CD14-positive monocyte (primary cell): Measurements from ENCODE around the gene SPATS2L. TPM values are rescaled to one million over a fixed set of nuclear protein-coding genes. Genes with fewer than 3 reads are reported as not detected.

Source experiments
- DNase-seq, 3 donors: peaks; one replicate each; pipeline ENCODE4 v3.0.0-alpha.2; 2011 to 2022
- H2AFZ ChIP-seq: 2 replicates; pipeline ENCODE4 v1.6.0; 2012; ENCODE audit warnings: mild to moderate bottlenecking, low read depth, low read length, inconsistent platforms; ENCODE audit not compliant: insufficient read depth, poor library complexity, severe bottlenecking
- H3K27ac ChIP-seq, 2 donors: 1 replicate in 1 of 2; 2 replicates in 1 of 2; pipeline ENCODE4 v1.5.1; 2012 to 2013; ENCODE audit warnings: low read length in 2 of 2, control low read depth in 1 of 2, inconsistent platforms in 1 of 2, low read depth in 1 of 2, mild to moderate bottlenecking in 1 of 2
- H3K27me3 ChIP-seq, 2 donors: one replicate each; pipeline versions ENCODE4 v1.6.0 to v1.6.1; 2011 to 2013; ENCODE audit warnings: low read length in 2 of 2; ENCODE audit not compliant: control insufficient read depth in 2 of 2, insufficient read depth in 2 of 2
- H3K36me3 ChIP-seq, 2 donors: replicated peaks in 1 of 2; 1 replicate in 1 of 2; 2 replicates in 1 of 2; pipeline versions ENCODE4 v1.5.1 to v1.6.1; 2012 to 2013; ENCODE audit warnings: low read length in 2 of 2, control low read depth in 1 of 2, inconsistent platforms in 1 of 2, mild to moderate bottlenecking in 1 of 2; ENCODE audit not compliant: insufficient read depth in 2 of 2, control insufficient read depth in 1 of 2
- H3K4me1 ChIP-seq, 2 donors: 1 replicate in 1 of 2; 2 replicates in 1 of 2; pipeline versions ENCODE4 v1.5.1 to v1.6.1; 2012 to 2013; ENCODE audit warnings: low read length in 2 of 2, control low read depth in 1 of 2, inconsistent platforms in 1 of 2, mild to moderate bottlenecking in 1 of 2, moderate library complexity in 1 of 2; ENCODE audit not compliant: insufficient read depth in 2 of 2, control insufficient read depth in 1 of 2
- H3K4me2 ChIP-seq: replicated peaks from 2 replicates; pipeline ENCODE3; 2012; ENCODE audit warnings: low read length, moderate library complexity, mild to moderate bottlenecking; ENCODE audit not compliant: poor library complexity, severe bottlenecking; ENCODE audit errors: extremely low read depth
- H3K4me3 ChIP-seq, 3 experiments: fragments of 200-600 bp in 1 of 3; sonication (generic) in 1 of 3; replicated peaks in 1 of 3; 1 replicate in 2 of 3; 2 replicates in 1 of 3; pipeline ENCODE4 v1.5.1; 2011 to 2013; ENCODE audit warnings: low read length in 3 of 3, mild to moderate bottlenecking in 3 of 3, control low read depth in 2 of 3, low read depth in 2 of 3, inconsistent platforms in 1 of 3, moderate library complexity in 1 of 3
- H3K79me2 ChIP-seq: 2 replicates; pipeline ENCODE4 v1.6.0; 2012; ENCODE audit warnings: mild to moderate bottlenecking, control low read depth, inconsistent platforms, low read length, moderate library complexity; ENCODE audit not compliant: insufficient read depth
- H3K9ac ChIP-seq: 2 replicates; pipeline ENCODE4 v1.6.0; 2017; ENCODE audit warnings: low read length, mild to moderate bottlenecking; ENCODE audit not compliant: insufficient read depth, poor library complexity, severe bottlenecking
- H3K9me3 ChIP-seq, 2 donors: replicated peaks in 1 of 2; 1 replicate in 1 of 2; 2 replicates in 1 of 2; pipeline versions ENCODE4 v1.5.1 to v1.6.1; 2012 to 2013; ENCODE audit warnings: low read length in 2 of 2, control low read depth in 1 of 2; ENCODE audit not compliant: control insufficient read depth in 1 of 2, insufficient read depth in 1 of 2
- H4K20me1 ChIP-seq: 2 replicates; pipeline ENCODE4 v1.6.0; 2012; ENCODE audit warnings: mild to moderate bottlenecking, low read length, control low read depth, moderate library complexity; ENCODE audit not compliant: insufficient read depth
- H3K27ac Mint-ChIP-seq, 7 donors: one replicate each; pipeline ENCODE4 v1.8.0; 2020; ENCODE audit warnings: mild to moderate bottlenecking in 7 of 7, mixed read lengths in 7 of 7, moderate library complexity in 6 of 7, inconsistent platforms in 2 of 7
- H3K27me3 Mint-ChIP-seq, 3 donors: one replicate each; pipeline ENCODE4 v1.8.0; 2021 to 2022; ENCODE audit warnings: low read depth in 3 of 3, mild to moderate bottlenecking in 3 of 3, mixed read lengths in 3 of 3, moderate library complexity in 3 of 3, inconsistent platforms in 1 of 3
- H3K36me3 Mint-ChIP-seq, 2 donors: one replicate each; pipeline ENCODE4 v1.8.0; 2020; ENCODE audit warnings: mixed read lengths in 2 of 2, inconsistent platforms in 1 of 2, mild to moderate bottlenecking in 1 of 2
- H3K4me1 Mint-ChIP-seq: one replicate; pipeline ENCODE4 v1.8.0; 2020; ENCODE audit warnings: mild to moderate bottlenecking, mixed read lengths
- H3K4me3 Mint-ChIP-seq, 2 donors: one replicate each; pipeline ENCODE4 v1.8.0; 2020; ENCODE audit warnings: mild to moderate bottlenecking in 2 of 2, mixed read lengths in 2 of 2, moderate library complexity in 1 of 2
- H3K9me3 Mint-ChIP-seq, 7 donors: one replicate each; pipeline ENCODE4 v1.8.0; 2020 to 2022; ENCODE audit warnings: mixed read lengths in 7 of 7, mild to moderate bottlenecking in 6 of 7, moderate library complexity in 6 of 7, inconsistent platforms in 2 of 7
- WGBS: methylation state at CpG from one replicate; pipeline ENCODE4 v1.1.5; 2013; ENCODE audit warnings: missing lambda C conversion rate; ENCODE audit not compliant: insufficient coverage; 5-methylcytosine and 5-hydroxymethylcytosine counted together
- intact Hi-C, 2 donors: fragments of 100-400 bp; cut with micrococcal nuclease; formaldehyde crosslinking; loops; one replicate each; pipeline versions ENCODE4 v1.15.0 to v1.15.1; 2023
- polyA plus RNA-seq, 3 donors: library from polyadenylated mRNA; depleted of rRNA in 1 of 3; unstranded in 2 of 3; stranded (reverse) in 1 of 3; fragments of 300-500 nt in 2 of 3; fragments of >200 nt in 1 of 3; fragmentation: Illumina TruSeq in 2 of 3; gene quantifications; 1 replicate in 2 of 3; 2 replicates in 1 of 3; pipeline ENCODE4 v1.2.3, GENCODE V29; 2012 to 2021
- TF ChIP-seq, protein P1 (sequence below): fragments of 200-600 bp; IDR thresholded peaks from one replicate; pipeline ENCODE4 v1.8.0; 2022; ENCODE audit warnings: antibody characterized with exemption, mild to moderate bottlenecking

Gene SPATS2L
- polyA plus RNA-seq, 3 donors, result 2.7 to 5.2 (median 3.2) TPM

DNA sequence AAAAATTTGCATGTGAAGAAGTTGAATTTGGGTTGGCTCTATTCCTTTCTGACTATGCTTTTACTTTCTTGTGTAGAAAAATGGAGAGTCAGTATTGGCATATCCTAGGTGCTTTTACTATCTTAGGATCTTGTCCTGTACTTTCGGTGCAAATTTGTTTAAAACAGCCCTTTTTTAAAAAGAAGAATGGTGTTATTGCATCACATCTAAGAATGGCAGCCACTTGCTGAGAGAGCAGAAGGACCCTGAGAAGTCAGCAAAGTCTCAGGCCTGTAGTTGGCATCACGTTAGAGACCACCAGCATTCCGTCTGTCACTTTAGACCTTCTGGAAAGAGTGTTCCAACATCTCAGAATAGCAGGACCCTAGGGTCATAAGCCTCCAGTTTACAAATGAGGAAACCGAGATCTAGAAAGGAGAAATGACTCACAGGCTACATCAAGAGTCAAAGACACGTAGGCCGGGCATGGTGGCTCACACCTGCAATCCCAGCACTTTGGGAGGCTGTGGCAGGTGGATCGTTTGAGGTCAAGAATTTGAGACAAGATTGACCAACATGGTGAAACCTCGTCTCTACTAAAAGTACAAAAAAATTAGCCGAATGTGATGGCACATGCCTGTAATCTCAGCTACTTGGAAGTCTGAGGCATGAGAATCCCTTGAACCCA lies 42.5 kb downstream of the SPATS2L start:
- TF ChIP-seq, protein P1, sequence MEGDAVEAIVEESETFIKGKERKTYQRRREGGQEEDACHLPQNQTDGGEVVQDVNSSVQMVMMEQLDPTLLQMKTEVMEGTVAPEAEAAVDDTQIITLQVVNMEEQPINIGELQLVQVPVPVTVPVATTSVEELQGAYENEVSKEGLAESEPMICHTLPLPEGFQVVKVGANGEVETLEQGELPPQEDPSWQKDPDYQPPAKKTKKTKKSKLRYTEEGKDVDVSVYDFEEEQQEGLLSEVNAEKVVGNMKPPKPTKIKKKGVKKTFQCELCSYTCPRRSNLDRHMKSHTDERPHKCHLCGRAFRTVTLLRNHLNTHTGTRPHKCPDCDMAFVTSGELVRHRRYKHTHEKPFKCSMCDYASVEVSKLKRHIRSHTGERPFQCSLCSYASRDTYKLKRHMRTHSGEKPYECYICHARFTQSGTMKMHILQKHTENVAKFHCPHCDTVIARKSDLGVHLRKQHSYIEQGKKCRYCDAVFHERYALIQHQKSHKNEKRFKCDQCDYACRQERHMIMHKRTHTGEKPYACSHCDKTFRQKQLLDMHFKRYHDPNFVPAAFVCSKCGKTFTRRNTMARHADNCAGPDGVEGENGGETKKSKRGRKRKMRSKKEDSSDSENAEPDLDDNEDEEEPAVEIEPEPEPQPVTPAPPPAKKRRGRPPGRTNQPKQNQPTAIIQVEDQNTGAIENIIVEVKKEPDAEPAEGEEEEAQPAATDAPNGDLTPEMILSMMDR, result no peak
- Histone ChIP-seq H3K4me2 (no peak overlapping the region), H2AFZ (no peak overlapping the region), H3K36me3 (no peaks in the 10 kb centered on the region), H3K27ac (no peak overlapping the region), H3K27me3 (no peaks in the 10 kb centered on the region), H3K9me3 (no peaks in the 10 kb centered on the region), H4K20me1 (no peaks in the 10 kb centered on the region), H3K9ac (no peak overlapping the region), H3K4me1 (no peaks in the 10 kb centered on the region), H3K79me2 (no peaks in the 10 kb centered on the region), H3K4me3 (no peak overlapping the region)
- Mint-ChIP-seq H3K9me3 (no peaks in the 10 kb centered on the region), H3K4me1 (no peaks in the 10 kb centered on the region), H3K27me3 (peaks cover 0 to 2% (median 0%) of the 10 kb centered on the region in 3 donors), H3K4me3 (no peak overlapping the region), H3K36me3 (peaks cover 0 to 7% of the 10 kb centered on the region in 2 donors), H3K27ac (no peak overlapping the region)
- WGBS, result 98% methylated on average over 4 of the region's 9 CpGs
- intact Hi-C loops, result no loop called here
- DNase-seq, result no peak

DNA sequence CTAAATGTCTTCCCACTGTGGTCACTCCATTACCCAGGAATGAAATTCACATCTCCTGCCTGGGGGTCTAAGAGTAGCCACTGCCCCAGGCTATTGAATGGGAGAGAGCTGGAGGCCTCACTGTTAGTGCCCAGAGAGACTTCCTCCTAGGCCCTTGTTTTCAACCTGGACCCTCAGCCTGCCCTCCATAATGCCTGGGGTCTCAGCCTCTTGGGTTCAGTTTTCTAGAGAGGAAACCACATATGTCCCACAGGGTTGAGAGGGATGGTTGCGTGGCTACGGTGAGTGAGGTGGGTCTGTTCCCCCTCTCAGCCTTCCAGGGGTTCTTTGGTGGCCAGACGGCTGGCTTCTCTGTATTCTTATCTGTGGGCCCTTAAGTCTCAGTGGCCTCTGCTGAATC lies 43.4 kb downstream of the SPATS2L start:
- Mint-ChIP-seq H3K9me3 (no peaks in the 10 kb centered on the region), H3K4me3 (no peak overlapping the region), H3K27ac (peak overlapping the region in 2 of 7 donors; percentile 21 to 55), H3K4me1 (no peaks in the 10 kb centered on the region), H3K36me3 (peaks cover 0 to 7% of the 10 kb centered on the region in 2 donors), H3K27me3 (peaks cover 0 to 2% (median 0%) of the 10 kb centered on the region in 3 donors)
- H3K27ac ChIP-seq, result no peak overlapping the region
- H3K27me3 ChIP-seq, result no peaks in the 10 kb centered on the region
- no peak overlapping the region for H3K9ac ChIP-seq
- H3K79me2 ChIP-seq, result no peaks in the 10 kb centered on the region
- no peak overlapping the region for H3K4me2 ChIP-seq
- DNase-seq, result no peak
- no peaks in the 10 kb centered on the region for H3K4me1 ChIP-seq
- H4K20me1 ChIP-seq, result no peaks in the 10 kb centered on the region
- H2AFZ ChIP-seq, result no peak overlapping the region
- intact Hi-C loops, result no loop called here
- no peaks in the 10 kb centered on the region for H3K9me3 ChIP-seq
- 100% methylated on average over 1 of the region's 3 CpGs for WGBS
- no peak overlapping the region for H3K4me3 ChIP-seq
- TF ChIP-seq, protein P1, result no peak
- no peaks in the 10 kb centered on the region for H3K36me3 ChIP-seq
